Measurements from ENCODE around the gene TRMT11.
A peak's percentile ranks its signal among the peaks of the same experiment; 100 is the strongest.
"Not testable (repeated sequence)": the region's sequence is repeated elsewhere in the genome, so short reads cannot be mapped to it uniquely, and the experiment has no call there.

TRMT11 gene

DNA sequence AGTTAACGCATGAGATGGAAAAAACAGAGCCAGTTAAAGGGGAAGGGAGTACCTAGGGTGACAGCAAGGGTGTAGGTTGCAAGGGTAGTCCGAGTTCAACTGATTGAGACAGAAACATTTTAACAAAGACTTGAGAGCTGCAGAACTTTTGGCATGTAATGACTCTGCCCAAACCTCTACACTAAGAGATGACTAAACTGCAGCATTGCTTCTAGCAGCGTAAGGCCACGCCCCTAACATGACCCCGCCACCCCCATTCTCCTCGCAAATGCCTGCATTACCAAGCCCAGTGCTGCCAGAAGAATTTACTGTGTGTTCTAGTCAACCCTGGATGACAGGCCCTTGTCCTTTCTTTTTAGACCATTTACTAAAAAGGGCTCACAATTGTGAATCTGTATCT lies 36.0 kb upstream of the TRMT11 start:
- Histone ChIP-seq H3K9me3 (ENCODE audit: insufficient read depth, low read depth, low read length) (no peaks in the 10 kb centered on the region), H2BK12ac (ENCODE audit: low read length) (no peak overlapping the region), H3K14ac (ENCODE audit: low read length) (no peak overlapping the region), H2AFZ (ENCODE audit: insufficient read depth, low read length, poor library complexity) (no peak overlapping the region), H4K12ac (ENCODE audit: low read depth, low read length) (no peak overlapping the region), H3K18ac (ENCODE audit: low read length) (no peak overlapping the region), H3K4ac (ENCODE audit: low read depth, low read length) (no peak overlapping the region), H4K91ac (ENCODE audit: low read depth, low read length) (no peak overlapping the region), H3K27ac (ENCODE audit: low read depth, low read length) (no peak overlapping the region), H4K8ac (ENCODE audit: low read depth, low read length) (no peak overlapping the region), H3K36me3 (ENCODE audit: control insufficient read depth in 1 of 2, insufficient read depth in 2 of 2, low read length in 2 of 2) (no peaks in the 10 kb centered on the region), H2AK5ac (ENCODE audit: low read length) (no peak overlapping the region), H3K27me3 (ENCODE audit: insufficient read depth, low read length) (no peaks in the 10 kb centered on the region), H3K23ac (ENCODE audit: low read length) (no peak overlapping the region), H3K4me3 (ENCODE audit: low read depth, low read length) (no peak overlapping the region), H2BK5ac (ENCODE audit: low read depth, low read length, poor library complexity) (no peak overlapping the region), H3K9ac (ENCODE audit: low read length) (no peak overlapping the region), H3K79me2 (ENCODE audit: control insufficient read depth, insufficient read depth, low read length, poor library complexity) (no peaks in the 10 kb centered on the region), H2BK120ac (ENCODE audit: insufficient read depth, low read length, poor library complexity) (no peak overlapping the region), H3K4me2 (ENCODE audit: low read length) (no peak overlapping the region), H3K4me1 (ENCODE audit: control insufficient read depth in 1 of 2, insufficient read depth in 2 of 2, low read length in 2 of 2) (peaks cover 0 to 2% of the 10 kb centered on the region in 2 experiments), H3K79me1 (ENCODE audit: low read length) (peaks cover 1% of the 10 kb centered on the region)
- DNase-seq = peak; percentile 38 to 40
- WGBS (ENCODE audit: extremely low coverage, insufficient coverage, insufficient read length) = no CpG with 5 or more reads among the region's 6 CpGs

DNA sequence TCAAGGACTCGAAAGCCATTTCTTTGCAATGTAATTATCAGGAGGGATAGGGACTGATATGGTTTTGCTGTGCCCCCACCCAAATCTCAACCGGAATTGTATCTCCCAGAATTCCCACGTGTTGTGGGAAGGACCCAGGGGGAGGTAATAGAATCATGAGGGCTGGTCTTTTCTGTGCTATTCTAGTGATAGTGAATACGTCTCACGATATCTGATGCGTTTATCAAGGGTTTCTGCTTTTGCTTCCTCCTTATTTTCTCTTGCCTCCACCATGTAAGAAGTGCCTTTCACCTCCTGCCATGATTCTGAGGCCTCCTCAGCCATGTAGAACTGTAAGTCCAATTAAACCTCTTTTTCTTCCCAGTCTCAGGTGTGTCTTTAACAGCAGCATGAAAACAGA lies 35.6 kb upstream of the TRMT11 start:
- DNase-seq; H3K79me1 ChIP-seq (ENCODE audit: low read length); H4K91ac ChIP-seq (ENCODE audit: low read depth, low read length); H2BK12ac ChIP-seq (ENCODE audit: low read length); H3K4me1 ChIP-seq (ENCODE audit: control insufficient read depth in 1 of 2, insufficient read depth in 2 of 2, low read length in 2 of 2); H3K36me3 ChIP-seq (ENCODE audit: control insufficient read depth in 1 of 2, insufficient read depth in 2 of 2, low read length in 2 of 2); H3K9ac ChIP-seq (ENCODE audit: low read length); H3K4me3 ChIP-seq (ENCODE audit: low read depth, low read length); H3K4ac ChIP-seq (ENCODE audit: low read depth, low read length); H3K23ac ChIP-seq (ENCODE audit: low read length); H3K14ac ChIP-seq (ENCODE audit: low read length); H2BK120ac ChIP-seq (ENCODE audit: insufficient read depth, low read length, poor library complexity); H2BK5ac ChIP-seq (ENCODE audit: low read depth, low read length, poor library complexity); H3K18ac ChIP-seq (ENCODE audit: low read length); H2AFZ ChIP-seq (ENCODE audit: insufficient read depth, low read length, poor library complexity); H3K27ac ChIP-seq (ENCODE audit: low read depth, low read length); H3K9me3 ChIP-seq (ENCODE audit: insufficient read depth, low read depth, low read length); H3K27me3 ChIP-seq (ENCODE audit: insufficient read depth, low read length); H3K4me2 ChIP-seq (ENCODE audit: low read length); H4K8ac ChIP-seq (ENCODE audit: low read depth, low read length); H3K79me2 ChIP-seq (ENCODE audit: control insufficient read depth, insufficient read depth, low read length, poor library complexity); H4K12ac ChIP-seq (ENCODE audit: low read depth, low read length); H2AK5ac ChIP-seq (ENCODE audit: low read length): not testable (repeated sequence)
- WGBS (ENCODE audit: extremely low coverage, insufficient coverage, insufficient read length) = no CpG with 5 or more reads among the region's 6 CpGs

DNA sequence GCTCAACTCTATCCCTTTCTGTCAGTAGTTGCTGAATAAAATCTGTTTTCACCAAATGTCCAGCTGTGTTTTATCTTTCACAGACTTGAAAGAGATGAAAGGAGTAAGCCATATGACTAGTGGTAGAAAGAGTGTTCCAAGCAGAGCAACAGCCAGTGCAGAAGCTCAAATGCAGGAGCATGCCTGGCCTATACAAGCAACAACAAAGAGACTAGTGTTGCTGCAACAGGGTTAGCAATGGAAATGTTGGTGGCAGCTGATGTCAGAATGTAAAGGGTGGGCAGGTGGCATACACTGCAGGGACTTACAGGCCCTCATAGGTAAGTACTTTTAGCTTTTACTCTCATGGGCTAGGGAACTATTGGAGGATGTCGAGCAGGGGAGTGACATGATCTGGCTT lies 35.0 kb upstream of the TRMT11 start:
- no peak overlapping the region for H3K14ac ChIP-seq (ENCODE audit: low read length)
- H3K79me1 ChIP-seq (ENCODE audit: low read length) = peaks cover 1% of the 10 kb centered on the region
- H3K4me3 ChIP-seq (ENCODE audit: low read depth, low read length) = no peak overlapping the region
- H3K4me2 ChIP-seq (ENCODE audit: low read length) = no peak overlapping the region
- peaks cover 0 to 2% of the 10 kb centered on the region in 2 experiments for H3K4me1 ChIP-seq (ENCODE audit: control insufficient read depth in 1 of 2, insufficient read depth in 2 of 2, low read length in 2 of 2)
- H3K79me2 ChIP-seq (ENCODE audit: control insufficient read depth, insufficient read depth, low read length, poor library complexity) = no peaks in the 10 kb centered on the region
- H2BK12ac ChIP-seq (ENCODE audit: low read length) = peak overlapping the region; percentile 1
- no peak overlapping the region for H2BK5ac ChIP-seq (ENCODE audit: low read depth, low read length, poor library complexity)
- no peak overlapping the region for H4K8ac ChIP-seq (ENCODE audit: low read depth, low read length)
- no peak overlapping the region for H3K23ac ChIP-seq (ENCODE audit: low read length)
- peak overlapping the region; percentile 53 for H2BK120ac ChIP-seq (ENCODE audit: insufficient read depth, low read length, poor library complexity)
- peak overlapping the region; percentile 17 for H2AFZ ChIP-seq (ENCODE audit: insufficient read depth, low read length, poor library complexity)
- H3K9me3 ChIP-seq (ENCODE audit: insufficient read depth, low read depth, low read length) = no peaks in the 10 kb centered on the region
- H3K4ac ChIP-seq (ENCODE audit: low read depth, low read length) = no peak overlapping the region
- no peaks in the 10 kb centered on the region for H3K27me3 ChIP-seq (ENCODE audit: insufficient read depth, low read length)
- DNase-seq = no peak
- no peak overlapping the region for H2AK5ac ChIP-seq (ENCODE audit: low read length)
- H4K91ac ChIP-seq (ENCODE audit: low read depth, low read length) = peak overlapping the region; percentile 45
- H4K12ac ChIP-seq (ENCODE audit: low read depth, low read length) = no peak overlapping the region
- no CpG with 5 or more reads among the region's 1 CpG for WGBS (ENCODE audit: extremely low coverage, insufficient coverage, insufficient read length)
- no peaks in the 10 kb centered on the region for H3K36me3 ChIP-seq (ENCODE audit: control insufficient read depth in 1 of 2, insufficient read depth in 2 of 2, low read length in 2 of 2)
- H3K9ac ChIP-seq (ENCODE audit: low read length) = no peak overlapping the region
- H3K27ac ChIP-seq (ENCODE audit: low read depth, low read length) = no peak overlapping the region
- H3K18ac ChIP-seq (ENCODE audit: low read length) = no peak overlapping the region

- H3K27ac ChIP-seq (ENCODE audit: low read depth, low read length) = no peak overlapping the region
- WGBS (ENCODE audit: extremely low coverage, insufficient coverage, insufficient read length) = no CpG with 5 or more reads among the region's 7 CpGs
- no peak overlapping the region for H3K9ac ChIP-seq (ENCODE audit: low read length)
- H3K18ac ChIP-seq (ENCODE audit: low read length) = no peak overlapping the region
- H3K36me3 ChIP-seq (ENCODE audit: control insufficient read depth in 1 of 2, insufficient read depth in 2 of 2, low read length in 2 of 2) = no peaks in the 10 kb centered on the region
- H3K9me3 ChIP-seq (ENCODE audit: insufficient read depth, low read depth, low read length) = no peaks in the 10 kb centered on the region
- H3K4me2 ChIP-seq (ENCODE audit: low read length) = no peak overlapping the region
- H3K23ac ChIP-seq (ENCODE audit: low read length) = no peak overlapping the region
- H2BK120ac ChIP-seq (ENCODE audit: insufficient read depth, low read length, poor library complexity) = peak overlapping the region; percentile 35
- no peak overlapping the region for H3K4me3 ChIP-seq (ENCODE audit: low read depth, low read length)
- H2BK12ac ChIP-seq (ENCODE audit: low read length) = peak overlapping the region; percentile 21
- H2AK5ac ChIP-seq (ENCODE audit: low read length) = no peak overlapping the region
- no peak overlapping the region for H4K12ac ChIP-seq (ENCODE audit: low read depth, low read length)
- peak overlapping the region; percentile 4 for H4K8ac ChIP-seq (ENCODE audit: low read depth, low read length)
- peak overlapping the region; percentile 17 for H3K14ac ChIP-seq (ENCODE audit: low read length)
- peaks cover 6% of the 10 kb centered on the region for H3K79me2 ChIP-seq (ENCODE audit: control insufficient read depth, insufficient read depth, low read length, poor library complexity)
- H3K4me1 ChIP-seq (ENCODE audit: control insufficient read depth in 1 of 2, insufficient read depth in 2 of 2, low read length in 2 of 2) = peaks cover 0 to 3% of the 10 kb centered on the region in 2 experiments
- H2BK5ac ChIP-seq (ENCODE audit: low read depth, low read length, poor library complexity) = no peak overlapping the region
- peak overlapping the region; percentile 2 for H4K91ac ChIP-seq (ENCODE audit: low read depth, low read length)
- no peak overlapping the region for H2AFZ ChIP-seq (ENCODE audit: insufficient read depth, low read length, poor library complexity)
- no peaks in the 10 kb centered on the region for H3K27me3 ChIP-seq (ENCODE audit: insufficient read depth, low read length)
- no peak overlapping the region for H3K4ac ChIP-seq (ENCODE audit: low read depth, low read length)
- no peak for DNase-seq
- H3K79me1 ChIP-seq (ENCODE audit: low read length) = peaks cover 6% of the 10 kb centered on the region
Measured at GRCh38 chr6:125952764-125953501, 33.4 kb upstream of the TRMT11 start.
